ENCODE results near the gene BMP3.

GRCh38 chr4:81032771-81033684 lies 2.5 kb downstream of the BMP3 start:
- TF ChIP-seq JUND (IDR thresholded peaks at IDR 0.05) (no peak), CTCF (IDR thresholded peaks at IDR 0.05; ENCODE audit: low read depth, low read length, missing input control) (no peak), ATF3 (IDR thresholded peaks at IDR 0.05) (no peak)
